Measurements from ENCODE around the gene ATP6AP1.

The ATP6AP1 gene

GRCh38 chrX:154430916-154431315, 2.4 kb downstream of the ATP6AP1 start:
- no peak for DNase-seq

DNA sequence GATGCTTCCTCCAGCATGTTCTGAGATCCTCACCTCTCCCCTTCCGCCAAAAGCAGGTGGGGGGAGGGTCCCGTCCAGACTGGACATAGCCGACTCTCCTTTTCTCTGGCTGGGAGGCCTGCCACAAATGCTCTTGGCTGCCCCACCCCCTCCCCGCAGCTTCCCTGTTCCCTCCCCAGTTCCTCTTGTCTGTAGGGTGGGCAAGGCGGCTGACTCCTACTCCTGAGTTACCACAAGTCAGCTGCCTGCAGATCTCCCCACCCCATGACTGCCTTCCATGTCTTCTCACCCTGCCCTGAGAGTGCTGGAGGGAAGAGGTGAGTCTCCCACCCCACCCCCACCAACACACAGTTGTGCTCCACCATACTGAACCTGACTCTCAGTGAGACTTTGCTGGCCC, 2.9 kb downstream of the ATP6AP1 start:
- no peak for DNase-seq

DNA sequence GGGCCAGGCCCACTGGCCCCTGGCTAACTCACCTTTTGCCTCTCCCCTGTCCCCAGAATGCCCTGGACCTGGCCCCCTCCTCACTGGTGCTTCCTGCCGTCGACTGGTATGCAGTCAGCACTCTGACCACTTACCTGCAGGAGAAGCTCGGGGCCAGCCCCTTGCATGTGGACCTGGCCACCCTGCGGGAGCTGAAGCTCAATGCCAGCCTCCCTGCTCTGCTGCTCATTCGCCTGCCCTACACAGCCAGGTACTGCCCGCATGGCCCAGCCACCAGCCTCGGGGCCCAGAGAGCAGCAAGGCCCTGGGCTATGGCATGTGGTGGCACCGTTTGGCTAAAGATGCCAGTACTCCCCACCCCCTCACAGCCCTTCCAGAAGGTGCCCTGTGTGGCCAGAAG, 3.7 kb downstream of the ATP6AP1 start:
- no peak for DNase-seq

DNA sequence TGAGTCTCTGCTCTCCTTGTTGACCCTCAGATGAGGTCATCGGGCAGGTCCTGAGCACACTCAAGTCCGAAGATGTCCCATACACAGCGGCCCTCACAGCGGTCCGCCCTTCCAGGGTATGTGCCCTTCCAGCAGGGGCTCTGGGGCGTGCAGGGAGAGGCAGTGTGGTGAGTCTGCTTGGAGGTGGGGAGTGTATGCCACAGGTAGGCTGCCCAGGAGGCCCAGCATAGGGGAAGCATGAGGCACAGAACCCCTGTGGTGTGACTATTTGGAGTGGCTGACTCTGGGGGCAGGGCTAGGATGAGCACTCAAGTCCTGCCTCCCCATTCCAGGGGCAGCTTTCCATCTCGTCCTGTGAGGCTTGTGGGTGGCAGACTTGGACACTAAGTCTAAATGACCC, 5.1 kb downstream of the ATP6AP1 start:
- DNase-seq, result no peak

DNA sequence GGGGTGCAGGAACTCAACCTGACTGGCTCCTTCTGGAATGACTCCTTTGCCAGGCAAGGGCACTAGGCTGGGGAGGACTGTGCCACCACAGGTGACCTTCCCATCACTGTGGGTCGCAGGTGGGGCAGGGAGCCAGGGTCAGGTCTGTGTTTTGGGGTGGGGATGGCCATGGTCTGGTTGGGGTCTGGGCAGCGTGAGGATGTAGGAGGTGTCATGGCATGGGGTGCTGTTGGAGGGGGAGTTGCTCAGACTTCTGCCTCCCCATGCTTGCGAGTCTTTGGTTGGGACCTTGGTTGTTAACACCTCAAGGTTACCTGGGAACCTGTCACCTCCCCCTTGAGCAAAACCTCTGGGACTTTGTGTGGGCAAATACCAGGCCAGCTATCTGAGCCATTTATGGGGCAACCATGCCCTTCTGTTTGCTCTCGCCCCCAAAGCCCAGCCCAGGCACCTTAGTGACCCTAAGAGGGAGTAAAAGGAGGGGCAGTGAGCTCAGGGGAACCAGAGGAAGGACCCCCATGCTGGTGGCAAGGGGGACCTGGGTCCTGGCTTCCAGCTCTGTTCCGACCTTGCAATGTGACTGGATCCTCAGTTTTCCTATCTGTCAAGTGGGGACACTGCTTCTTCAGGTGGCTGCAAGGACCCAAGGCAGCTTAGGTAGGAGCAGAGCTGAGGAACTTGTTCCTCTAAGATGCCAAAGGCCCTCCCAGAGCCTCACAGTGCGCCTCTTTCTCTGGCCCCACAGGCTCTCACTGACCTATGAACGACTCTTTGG, 6.1 kb downstream of the ATP6AP1 start:
- no peak for DNase-seq

DNA sequence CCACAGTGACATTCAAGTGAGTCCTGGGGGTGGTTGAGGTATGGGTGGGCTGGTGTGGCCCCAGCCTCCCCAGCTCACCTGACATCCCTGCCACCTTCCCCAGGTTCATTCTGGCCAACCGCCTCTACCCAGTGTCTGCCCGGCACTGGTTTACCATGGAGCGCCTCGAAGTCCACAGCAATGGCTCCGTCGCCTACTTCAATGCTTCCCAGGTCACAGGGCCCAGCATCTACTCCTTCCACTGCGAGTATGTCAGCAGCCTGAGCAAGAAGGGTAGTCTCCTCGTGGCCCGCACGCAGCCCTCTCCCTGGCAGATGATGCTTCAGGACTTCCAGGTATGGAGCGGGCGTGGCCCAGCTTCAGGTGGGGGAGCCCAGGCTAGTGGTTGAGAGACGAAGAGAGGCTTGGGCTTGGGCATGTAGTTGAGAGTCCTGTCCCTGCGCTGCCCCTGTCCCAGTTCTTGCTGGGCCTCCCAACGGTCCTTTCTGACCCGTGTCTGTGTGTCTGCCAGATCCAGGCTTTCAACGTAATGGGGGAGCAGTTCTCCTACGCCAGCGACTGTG, 6.8 kb downstream of the ATP6AP1 start:
- DNase-seq, result no peak

GRCh38 chrX:154436374-154436982, 8.0 kb downstream of the ATP6AP1 start:
- peak; percentile 40 for DNase-seq

GRCh38 chrX:154436983-154437752, 8.7 kb downstream of the ATP6AP1 start, which contains the start of gene GDI1:
Gene GDI1, plus strand, starts transcription at chrX:154437154. Its CDS starts 101 bp downstream, at chrX:154437255.
- peak; percentile 50 for DNase-seq

DNA sequence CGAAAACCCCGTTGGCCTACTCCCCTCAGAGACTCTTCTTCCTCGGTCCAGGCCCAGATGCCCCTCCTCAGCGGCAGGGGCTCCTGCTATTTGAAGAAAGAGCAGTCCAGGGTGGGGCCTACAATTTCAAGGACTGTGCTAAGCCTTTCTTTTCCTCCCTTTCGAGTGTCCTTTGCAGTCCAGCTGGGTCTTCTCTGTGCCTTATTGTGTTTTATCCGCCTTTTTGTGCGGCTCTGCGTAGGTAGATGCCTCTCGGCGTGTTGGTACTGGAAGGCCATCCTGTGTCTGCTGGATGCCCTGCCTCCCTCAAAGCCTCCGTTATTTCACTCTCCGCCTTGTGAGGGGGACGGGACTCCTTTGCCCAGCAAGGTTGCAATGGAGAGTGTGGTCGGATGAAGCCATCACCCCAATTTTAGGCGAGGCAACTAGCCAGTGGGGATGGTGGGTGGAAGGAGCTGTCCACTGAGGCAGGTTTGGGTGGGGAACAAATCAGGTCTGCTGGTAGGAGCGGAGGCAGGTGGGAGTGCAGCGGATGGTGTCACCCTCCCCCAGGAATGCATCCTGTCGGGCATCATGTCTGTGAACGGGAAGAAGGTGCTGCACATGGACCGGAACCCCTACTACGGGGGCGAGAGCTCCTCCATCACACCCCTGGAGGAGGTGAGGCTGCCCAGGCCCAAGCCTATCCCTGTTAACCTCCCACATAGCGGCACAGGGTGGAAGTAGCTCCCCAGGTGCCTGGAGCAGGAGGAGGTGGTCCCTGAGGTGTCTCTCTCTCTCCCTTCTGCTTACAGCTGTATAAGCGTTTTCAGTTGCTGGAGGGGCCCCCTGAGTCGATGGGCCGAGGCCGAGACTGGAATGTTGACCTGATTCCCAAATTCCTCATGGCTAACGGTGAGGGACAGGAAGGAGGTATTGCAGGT, 9.8 kb downstream of the ATP6AP1 start:
- no peak for DNase-seq

DNA sequence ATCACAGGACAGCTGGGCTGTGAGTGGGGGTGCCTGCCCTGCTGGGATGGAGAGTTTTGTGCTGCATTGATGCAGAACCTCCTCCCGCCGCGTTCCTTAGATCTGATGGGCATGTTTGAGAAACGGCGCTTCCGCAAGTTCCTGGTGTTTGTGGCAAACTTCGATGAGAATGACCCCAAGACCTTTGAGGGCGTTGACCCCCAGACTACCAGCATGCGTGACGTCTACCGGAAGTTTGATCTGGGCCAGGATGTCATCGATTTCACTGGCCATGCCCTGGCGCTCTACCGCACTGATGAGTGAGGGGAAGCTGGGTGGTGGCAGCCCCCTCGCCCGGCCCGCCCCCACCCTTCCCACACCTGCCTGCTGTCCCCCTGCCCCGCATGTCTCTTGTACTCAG, 11.4 kb downstream of the ATP6AP1 start:
- DNase-seq, result no peak

GRCh38 chrX:154440623-154441357, 12.3 kb downstream of the ATP6AP1 start:
- DNase-seq, result no peak

DNA sequence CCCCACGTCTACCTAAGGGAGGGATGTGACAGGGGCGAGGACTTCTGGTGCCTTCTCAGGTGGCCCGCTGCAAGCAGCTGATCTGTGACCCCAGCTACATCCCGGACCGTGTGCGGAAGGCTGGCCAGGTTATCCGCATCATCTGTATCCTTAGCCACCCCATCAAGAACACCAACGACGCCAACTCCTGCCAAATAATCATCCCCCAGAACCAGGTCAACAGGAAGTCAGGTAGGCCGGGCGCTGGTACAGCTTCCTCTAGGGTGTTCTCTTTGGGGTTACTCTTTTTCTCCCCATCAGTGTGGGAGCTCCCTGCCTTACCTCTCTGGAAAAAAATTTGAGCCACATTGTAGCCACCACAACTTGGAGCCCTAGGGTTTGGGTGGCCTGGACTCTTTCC, 13.1 kb downstream of the ATP6AP1 start:
- no peak for DNase-seq

- DNase-seq, result no peak
Observed at GRCh38 chrX:154441984-154442707, 13.7 kb downstream of the ATP6AP1 start.

GRCh38 chrX:154443479-154443910, 15.0 kb downstream of the ATP6AP1 start:
- no peak for DNase-seq

GRCh38 chrX:154443992-154444754, 15.7 kb downstream of the ATP6AP1 start, which contains the start of gene FAM50A:
Gene FAM50A, plus strand, starts transcription at chrX:154444141. Its CDS starts 95 bp downstream, at chrX:154444236.
- peak; percentile 64 for DNase-seq

DNA sequence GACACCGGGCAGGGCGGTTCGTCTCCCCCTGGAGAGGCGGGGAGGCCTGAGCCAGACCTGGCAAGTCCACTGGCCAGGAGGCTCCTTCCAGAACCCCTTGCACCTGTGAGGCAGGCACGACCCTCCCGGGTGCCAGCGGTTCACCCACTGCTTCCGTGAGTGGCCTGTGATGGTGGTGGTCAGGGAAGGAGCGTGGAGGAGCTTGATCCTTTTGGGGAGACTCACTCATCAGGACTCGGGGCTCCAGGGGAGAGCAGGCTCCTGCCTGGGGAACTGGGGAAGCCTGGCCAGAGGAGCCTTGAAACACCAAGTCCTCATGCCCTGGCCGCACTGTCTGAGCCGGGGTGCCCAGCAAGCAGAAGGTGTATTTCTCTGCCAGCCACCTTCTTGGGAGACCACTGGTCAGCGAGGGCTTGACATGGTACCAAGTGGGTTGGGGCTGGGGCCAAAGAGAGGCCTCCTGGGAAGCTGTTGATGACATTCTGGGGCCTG, 16.3 kb downstream of the ATP6AP1 start:
- no peak for DNase-seq

DNA sequence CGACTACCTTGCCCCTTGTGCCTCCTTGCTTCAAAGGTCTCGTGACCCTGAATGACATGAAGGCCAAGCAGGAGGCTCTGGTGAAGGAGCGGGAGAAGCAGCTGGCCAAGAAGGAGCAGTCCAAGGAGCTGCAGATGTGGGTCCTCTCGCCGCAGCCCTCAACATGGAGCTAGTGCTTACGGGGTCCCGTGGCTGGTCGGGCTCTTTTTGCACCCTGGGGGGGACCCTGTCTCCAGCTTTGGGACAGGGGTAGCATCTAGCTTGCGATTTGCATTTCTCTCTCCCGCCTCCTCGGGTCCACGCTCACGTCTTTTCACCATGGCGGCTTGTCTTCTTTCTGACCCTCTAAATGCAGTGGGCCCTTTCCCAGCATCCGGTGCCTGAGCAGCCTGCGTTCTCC, 17.3 kb downstream of the ATP6AP1 start:
- DNase-seq, result no peak

DNA sequence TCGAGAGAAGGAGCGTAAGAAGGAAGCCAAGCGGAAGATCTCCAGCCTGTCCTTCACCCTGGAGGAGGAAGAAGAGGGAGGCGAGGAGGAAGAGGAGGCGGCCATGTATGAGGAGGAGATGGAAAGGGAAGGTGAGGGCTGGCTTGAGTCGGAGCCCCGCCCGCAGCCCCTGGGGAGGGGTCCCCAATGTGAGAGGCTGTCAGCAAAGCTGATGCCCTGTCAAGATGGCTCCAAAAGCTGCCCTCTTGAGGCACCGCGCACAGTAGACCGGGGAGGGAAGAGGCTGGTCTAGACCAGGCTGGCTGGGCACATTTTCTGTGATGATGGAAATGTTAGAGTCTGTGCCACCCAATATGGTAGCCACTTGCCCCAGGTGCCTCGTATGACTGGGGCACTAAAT, 18.0 kb downstream of the ATP6AP1 start:
- DNase-seq, result no peak

GRCh38 chrX:154448484-154448883, 20.0 kb downstream of the ATP6AP1 start:
- no peak for DNase-seq

GRCh38 chrX:154449618-154450017, 21.1 kb downstream of the ATP6AP1 start:
- no peak for DNase-seq
